HG03139 (cell line): ENCODE results near the gene PDF.
A peak's percentile ranks its signal among the peaks of the same experiment; 100 is the strongest.

Experiments
- ATAC-seq: cut with Tn5 transposase; IDR thresholded peaks from one replicate; pipeline ENCODE4 v1.9.1; 2021; ENCODE audit not compliant: unreplicated experiment

The PDF gene

DNA sequence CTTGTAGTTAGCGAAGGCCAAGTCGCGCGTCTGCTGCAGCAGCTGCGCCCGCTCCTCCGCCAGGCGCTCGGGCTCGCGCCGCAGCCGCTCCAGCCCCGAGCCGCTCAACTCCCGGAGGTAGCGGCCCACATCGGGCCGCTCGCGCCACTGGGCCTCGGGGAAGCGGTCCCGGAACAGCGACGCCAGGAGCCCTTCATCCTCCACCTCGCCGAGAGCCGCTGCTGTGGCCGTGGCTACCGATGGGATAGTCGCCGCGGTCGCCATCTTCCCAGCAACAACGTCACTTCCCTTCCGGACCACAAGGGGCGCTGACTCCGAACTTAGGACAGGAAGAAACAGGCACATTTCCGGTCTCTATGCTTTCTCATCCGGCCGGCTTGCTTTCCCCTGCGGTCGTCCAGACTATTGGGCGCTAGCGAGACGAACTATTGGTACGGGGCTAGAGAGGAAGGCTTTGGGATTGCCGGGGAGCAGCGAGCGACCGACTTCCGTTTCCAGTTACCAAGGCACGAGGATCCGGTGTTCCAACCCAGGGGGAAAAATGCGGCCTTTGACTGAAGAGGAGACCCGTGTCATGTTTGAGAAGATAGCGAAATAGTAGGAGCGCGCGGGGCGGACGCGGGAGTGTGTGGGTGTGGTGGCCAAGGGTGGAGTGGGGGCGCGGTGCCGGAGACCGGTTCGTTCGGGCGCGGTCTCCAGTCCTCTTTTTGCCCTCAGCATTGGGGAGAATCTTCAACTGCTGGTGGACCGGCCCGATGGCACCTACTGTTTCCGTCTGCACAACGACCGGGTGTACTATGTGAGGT, 9.1 kb upstream of the PDF start, which contains the start of the genes COG8 and NIP7:
COG8 (minus strand) TSS at position 276 of the 806 bp plus-strand sequence; CDS start at position 264, 12 bp downstream.
NIP7 (plus strand) TSS at position 484 of the 806 bp plus-strand sequence; CDS start at position 542, 58 bp downstream.
- peak; percentile 83 for ATAC-seq

DNA sequence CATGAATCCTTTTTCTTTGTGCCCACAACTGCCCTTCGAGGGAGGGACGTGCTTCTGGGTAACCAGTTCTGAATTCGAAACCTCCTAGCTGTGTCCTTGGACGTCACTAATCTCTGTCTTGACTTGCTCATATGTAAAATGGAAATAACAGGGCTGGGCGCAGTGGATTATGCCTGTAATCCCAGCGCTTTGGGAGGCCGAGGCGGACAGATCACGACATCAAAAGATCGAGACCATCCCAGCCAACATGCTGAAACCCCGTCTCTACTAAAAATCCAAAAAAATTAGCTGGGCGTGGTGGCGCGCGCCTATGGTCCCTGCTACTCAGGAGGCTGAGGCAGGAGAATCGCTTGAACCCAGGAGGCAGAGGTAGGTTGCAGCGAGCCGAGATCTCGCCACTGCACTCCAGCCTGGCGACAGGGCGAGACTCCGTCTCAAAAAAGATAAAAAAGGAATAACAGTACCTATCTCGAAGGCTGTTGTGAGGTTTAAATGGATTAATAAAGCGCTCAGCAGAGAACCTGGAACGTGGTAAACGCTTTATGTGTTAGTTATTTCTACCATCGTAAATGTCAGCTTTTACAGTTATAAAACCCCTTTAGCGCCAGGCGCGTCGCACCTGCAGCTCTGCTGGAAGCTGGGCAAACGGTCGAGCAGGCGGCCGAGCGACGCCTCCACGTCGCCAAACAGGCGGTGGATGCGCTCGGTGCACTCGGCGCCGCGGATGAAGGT, 8.3 kb upstream of the PDF start:
- no peak for ATAC-seq

GRCh38 chr16:69334696-69335095, 4.3 kb upstream of the PDF start:
- ATAC-seq = no peak

DNA sequence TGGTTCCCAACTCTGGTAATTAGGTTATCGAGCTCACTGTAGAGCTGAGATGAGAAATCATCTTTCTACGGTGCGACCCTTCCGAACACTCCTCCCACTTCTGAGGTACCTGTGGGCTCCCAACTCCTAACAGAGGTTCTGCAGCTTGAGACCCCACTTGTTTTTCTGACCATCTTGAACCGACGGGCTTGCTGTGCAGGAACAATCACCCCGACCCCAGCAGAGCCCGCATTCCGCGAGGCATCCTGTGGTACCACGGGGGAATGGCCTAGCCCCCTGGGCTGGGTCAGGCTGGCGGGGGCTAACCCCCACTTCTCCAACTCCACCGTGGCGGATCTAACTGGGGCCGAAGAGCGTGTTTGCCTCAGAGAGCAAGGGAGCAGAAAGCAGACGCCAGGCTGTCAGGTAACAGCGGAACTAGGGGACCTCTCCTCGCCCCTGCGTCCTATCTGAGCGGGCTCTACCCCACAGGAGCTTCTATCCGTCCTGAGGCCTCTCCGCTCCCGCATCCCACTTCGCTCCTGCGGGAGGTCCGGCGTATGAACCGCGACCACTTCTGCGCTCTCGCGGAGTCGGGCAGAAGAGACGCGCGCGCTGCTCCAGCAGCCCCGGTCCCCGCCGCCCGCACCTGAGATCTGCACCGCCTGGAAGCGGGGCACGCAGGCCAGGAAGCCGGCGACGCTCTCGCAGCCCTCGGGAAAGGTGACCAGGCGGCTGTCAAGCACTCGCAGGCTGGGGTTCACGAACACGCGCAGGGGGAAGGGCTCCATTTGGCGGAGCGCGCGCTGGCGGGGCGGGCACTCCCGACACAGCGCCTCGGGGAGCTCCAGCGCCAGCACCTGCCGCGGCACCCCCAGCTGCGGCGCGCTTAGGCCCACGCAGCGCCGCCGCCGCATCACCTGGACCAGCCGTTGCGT, 761 bp downstream of the PDF start:
- peak; percentile 28 for ATAC-seq

DNA sequence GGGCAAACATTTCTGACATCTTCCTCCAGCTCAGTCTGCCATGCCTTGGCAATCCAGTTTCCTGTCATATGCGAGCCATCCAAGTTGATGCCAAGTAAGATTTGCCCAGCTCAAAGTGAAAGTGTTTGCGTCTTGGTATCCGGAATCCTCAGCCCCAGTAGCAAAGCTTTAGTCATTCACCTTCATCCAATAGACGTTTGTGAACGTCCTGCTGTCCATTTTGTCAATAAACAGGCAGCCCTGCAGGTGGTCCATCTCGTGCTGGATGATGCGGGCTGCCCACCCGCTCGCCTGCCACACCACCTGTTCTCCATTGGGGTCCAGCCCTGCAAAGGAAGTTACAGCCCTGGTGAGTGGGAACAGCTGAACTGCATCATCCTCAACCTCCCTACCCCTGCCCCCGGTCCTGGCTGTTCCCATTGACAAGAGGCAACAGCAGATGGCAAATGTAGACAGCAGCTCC, 1.5 kb downstream of the PDF start:
- ATAC-seq = no peak

DNA sequence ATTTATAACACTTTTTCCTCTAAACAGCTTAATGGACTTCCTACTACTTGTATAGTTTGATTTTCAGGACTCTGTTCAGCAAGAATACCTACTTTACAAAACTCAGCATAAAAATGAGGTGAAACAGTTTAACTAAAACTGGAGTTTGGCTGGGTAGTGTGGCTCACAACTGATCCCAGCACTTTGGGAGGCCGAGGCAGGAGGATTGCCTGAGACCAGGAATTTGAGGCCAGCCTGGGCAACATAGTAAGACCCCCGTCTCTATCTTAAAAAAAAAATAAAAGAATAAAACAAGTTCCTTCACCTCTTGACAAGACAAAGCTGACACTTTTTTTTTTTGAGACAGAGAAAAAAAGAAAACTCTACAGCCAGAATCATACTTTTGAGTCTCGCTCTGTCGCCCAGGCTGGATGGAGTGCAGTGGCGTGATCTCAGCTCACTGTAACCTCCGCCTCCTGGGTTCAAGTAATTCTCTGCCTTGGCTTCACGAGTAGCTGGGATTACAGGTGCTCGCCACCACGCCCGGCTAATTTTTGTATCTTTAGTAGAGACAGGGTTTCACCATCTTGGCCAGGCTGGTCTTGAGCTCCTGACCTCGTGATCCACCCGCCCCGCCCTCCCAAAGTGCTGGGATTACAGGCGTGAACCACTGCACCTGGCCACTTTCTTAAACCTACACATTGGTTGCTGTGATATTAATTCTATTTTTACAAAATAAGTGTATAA, 2.6 kb downstream of the PDF start:
- ATAC-seq = no peak

- ATAC-seq = no peak
Measured at GRCh38 chr16:69326172-69326873, 4.1 kb downstream of the PDF start.

DNA sequence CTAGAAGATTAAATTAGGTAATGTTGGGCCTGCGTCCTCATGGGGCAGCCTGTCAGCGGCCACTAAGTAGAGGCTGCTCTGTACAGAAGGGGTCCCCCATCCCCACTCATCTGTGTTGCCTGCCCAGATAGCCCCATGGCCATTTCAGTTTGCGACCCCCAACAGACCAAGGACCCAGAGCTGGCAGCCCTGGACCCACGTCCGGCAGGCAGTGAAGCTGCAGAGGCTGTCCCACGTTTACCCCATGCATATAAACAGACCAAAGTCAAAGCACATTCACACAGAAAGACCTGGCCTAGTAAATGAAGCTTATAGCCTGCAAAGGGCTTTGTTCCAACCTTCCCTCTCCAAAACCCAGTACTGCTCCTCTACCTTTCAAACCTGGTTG, 4.6 kb downstream of the PDF start:
- no peak for ATAC-seq

DNA sequence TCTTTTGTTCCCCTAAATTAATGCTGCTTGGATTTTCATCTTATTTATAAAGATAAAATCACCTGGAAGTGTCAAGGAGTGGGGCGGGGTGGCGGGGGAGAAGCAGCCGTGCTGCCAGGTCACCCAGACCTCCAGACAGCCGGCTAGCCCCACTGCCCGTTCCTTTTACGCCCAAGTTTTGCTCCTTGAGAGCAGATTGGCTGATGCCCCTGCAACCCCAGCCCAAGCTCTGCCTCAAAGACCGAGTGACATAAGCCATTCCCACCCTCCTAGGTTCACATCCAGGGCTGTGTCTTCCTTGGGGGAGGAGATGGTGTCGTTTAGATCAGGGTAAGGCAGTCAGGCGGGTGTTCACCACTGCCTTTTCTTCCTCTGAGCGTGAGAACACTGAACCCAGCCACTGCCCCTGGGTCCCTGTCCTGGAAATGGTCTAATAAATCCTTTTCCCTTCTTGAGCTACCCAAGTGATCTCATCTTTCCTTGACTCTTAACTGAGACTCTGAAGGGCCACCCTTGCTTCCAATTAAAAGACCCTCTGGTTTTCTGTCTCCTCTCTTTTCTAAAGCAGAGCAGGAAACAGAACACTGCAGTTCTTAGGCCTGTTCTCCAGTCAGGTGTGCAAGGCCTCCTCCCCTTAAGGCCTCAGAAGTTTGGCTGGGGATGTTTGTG, 5.7 kb downstream of the PDF start:
- no peak for ATAC-seq

GRCh38 chr16:69324013-69324531, 6.3 kb downstream of the PDF start:
- no peak for ATAC-seq

DNA sequence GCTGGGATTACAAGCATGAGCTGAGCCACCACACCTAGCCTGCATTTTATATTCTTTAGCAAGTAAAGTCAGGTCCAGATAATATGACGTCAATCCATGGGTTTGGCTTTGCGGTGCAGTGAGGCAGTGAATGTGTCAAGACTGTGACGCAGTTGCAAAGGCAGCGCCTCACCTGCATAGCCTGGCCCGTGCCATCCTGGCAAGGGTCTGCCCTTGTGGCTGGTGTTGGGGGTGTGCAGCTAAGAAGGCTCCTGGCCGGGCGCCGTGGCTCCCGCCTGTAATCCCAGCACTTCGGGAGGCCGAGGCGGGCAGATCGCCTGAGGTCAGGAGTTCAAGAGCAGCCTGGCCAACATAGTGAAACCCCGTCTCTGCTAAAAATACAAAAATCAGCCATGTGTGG, 7.0 kb downstream of the PDF start:
- no peak for ATAC-seq

DNA sequence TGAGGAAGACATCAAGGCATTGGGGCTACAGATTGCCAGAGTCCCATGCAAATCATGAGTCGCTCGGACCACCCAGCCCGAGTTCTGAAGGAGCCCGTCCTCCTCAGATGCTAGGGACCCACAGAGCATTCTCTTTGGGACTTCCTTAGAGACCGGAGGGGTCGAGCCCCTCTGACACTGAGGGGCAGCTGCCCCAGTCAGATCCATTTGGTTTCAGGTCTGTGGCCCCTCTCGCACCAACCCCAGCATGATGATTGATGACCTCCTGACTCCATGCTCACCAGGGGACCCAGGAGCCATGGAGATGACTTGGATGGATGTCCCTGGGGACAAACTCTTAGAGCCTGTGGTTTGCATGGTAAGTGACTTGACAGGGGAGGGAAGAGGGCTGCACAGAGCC, 8.0 kb downstream of the PDF start:
- no peak for ATAC-seq

DNA sequence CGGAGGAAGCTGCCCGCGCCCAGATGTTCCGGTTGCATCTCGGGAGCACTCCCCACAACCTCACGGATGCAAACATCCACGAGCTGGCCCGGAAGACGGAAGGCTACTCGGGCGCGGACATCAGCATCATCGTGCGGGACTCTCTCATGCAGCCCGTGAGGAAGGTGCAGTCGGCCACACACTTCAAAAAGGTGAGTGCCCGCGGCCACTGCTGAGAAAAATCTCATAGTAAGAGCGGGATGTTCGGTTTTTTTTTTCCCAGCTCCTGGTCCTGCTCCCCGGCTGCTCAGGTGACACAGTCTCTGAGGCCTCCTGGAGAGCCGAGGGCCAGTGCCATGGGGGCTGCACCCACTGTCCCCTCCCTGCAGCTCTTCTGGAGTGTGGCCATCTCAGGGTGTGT, 9.3 kb downstream of the PDF start:
- no peak for ATAC-seq

GRCh38 chr16:69320740-69321073, 9.7 kb downstream of the PDF start:
- no peak for ATAC-seq

DNA sequence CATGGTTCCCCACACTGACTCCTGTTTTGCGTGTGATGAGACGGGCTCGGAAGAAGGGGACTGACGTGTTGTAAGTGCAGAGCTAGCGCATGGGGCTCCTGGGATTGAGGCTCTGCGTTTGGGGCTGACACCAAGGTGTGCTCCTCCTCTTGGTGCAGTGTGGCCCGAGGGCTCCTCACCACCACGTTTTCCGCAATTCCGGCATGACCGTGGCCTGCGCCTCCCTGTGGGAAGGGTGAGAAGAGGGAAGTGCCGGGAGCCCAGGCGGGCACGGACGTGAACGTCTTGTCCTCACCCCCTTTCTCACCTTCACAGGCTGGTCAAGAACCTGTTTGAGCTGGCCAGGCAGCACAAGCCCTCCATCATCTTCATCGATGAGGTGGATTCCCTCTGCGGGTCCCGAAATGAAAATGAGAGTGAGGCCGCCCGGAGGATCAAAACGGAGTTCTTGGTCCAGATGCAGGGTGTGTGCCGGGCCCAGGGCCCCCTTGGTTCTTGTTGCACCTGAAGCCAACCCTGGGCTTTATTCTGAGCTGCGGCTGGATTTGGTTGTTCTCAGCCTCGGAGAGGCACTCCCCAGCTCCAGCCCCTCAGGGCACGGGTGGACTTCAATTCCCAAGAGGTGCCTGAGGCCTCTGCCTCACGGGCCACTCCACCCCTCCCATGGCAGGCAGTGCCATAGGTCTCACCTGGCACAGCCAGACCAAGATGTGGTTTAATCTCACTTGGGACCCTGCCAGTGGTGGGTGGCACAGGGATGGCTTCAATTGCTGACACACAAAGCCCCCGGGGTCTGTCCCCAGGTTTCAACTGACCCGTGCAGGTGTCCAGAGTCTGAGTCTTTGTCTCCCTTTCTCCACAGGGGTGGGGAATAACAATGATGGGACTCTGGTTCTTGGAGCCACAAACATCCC, 10.3 kb downstream of the PDF start:
- ATAC-seq = no peak

DNA sequence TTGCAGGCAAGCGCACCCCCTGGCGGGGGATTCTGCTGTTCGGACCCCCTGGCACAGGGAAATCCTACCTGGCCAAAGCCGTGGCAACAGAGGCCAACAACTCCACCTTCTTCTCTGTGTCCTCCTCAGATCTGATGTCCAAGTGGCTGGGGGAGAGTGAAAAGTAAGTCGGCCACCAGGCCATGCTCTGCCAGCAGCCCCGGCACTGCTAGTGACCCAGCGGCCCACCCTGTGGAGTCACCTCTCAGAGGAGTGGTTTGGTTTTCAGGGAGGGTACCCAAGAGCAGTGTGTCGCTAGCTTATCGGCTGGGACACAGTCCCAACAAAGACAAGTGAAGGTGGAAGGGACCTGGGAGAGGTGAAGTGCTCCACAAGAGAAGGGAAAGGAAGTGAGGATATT, 11.0 kb downstream of the PDF start:
- no peak for ATAC-seq

- ATAC-seq = no peak
Measured at GRCh38 chr16:69318911-69319289, 11.5 kb downstream of the PDF start.
